HepG2 (cell line): ENCODE data around the gene TNFAIP8L3. TPM values are rescaled to one million over a fixed set of nuclear protein-coding genes. Genes with fewer than 3 reads are reported as not detected.

Experiments used
- ATAC-seq: fragments of 200-7000 bp; cut with Tn5 transposase; 3 replicates; pipeline ENCODE4 v1.9.1; 2020; ENCODE audit warnings: mild to moderate bottlenecking, moderate library complexity
- BruUV-seq: library from RNA; stranded (reverse); fragments of 400-500 nt; replicated peaks from 2 replicates; lab custom pipeline; 2021; lab: Mats Ljungman, UMichigan
- CTCF ChIA-PET: fragments of 300-600 bp; formaldehyde crosslinking; extraction: SDS; loops from one replicate; lab custom pipeline; 2021; ENCODE audit warnings: low total read pairs, inconsistent platforms, low intra/inter-chr PET ratio; lab: Yijun Ruan, JAX
- POLR2A ChIA-PET: fragments of 350-600 bp; sonication (Branson Sonifier 250); formaldehyde crosslinking; loops from one replicate; lab custom pipeline; 2020; ENCODE audit warnings: antibody characterized with exemption, inconsistent platforms; lab: Yijun Ruan, JAX
- DNase-seq: peaks from one replicate; pipeline ENCODE4 v3.0.0-alpha.2; 2015; ENCODE audit warnings: low spot score
- FAIRE-seq: peaks from 3 replicates; lab custom pipeline; 2011; peaks lifted over from hg19 to GRCh38; lab: Jason Lieb, UNC
- H2AFZ ChIP-seq: one replicate; pipeline ENCODE4 v1.6.1; 2011; ENCODE audit warnings: low read length, inconsistent platforms
- H3K27ac ChIP-seq: fragments of 300-600 bp; 3 replicates; pipeline ENCODE4 v1.8.0; 2011; ENCODE audit warnings: mixed run types, mild to moderate bottlenecking, mixed read lengths, low read length, inconsistent platforms; ENCODE audit not compliant: insufficient read depth; ENCODE audit errors: extremely low read length
- H3K27me3 ChIP-seq, 2 experiments: fragments of 200-600 bp in 1 of 2; 2 replicates in 1 of 2; 3 replicates in 1 of 2; pipeline versions ENCODE4 v1.6.0 to v1.8.0; 2011; ENCODE audit warnings: low read length in 2 of 2, mild to moderate bottlenecking in 2 of 2, moderate library complexity in 2 of 2, inconsistent platforms in 1 of 2; ENCODE audit not compliant: insufficient read depth in 2 of 2, control insufficient read depth in 1 of 2
- H3K36me3 ChIP-seq, 2 experiments: fragments of 200-600 bp in 1 of 2; replicated peaks in 1 of 2; 2 replicates in 1 of 2; 3 replicates in 1 of 2; pipeline versions ENCODE4 v1.5.1 to v1.8.0; 2011; ENCODE audit warnings: low read length in 2 of 2, inconsistent platforms in 1 of 2; ENCODE audit not compliant: insufficient read depth in 2 of 2, control insufficient read depth in 1 of 2
- H3K4me1 ChIP-seq: 2 replicates; pipeline ENCODE4 v1.5.1; 2012; ENCODE audit warnings: low read length, inconsistent platforms; ENCODE audit not compliant: insufficient read depth
- H3K4me2 ChIP-seq: 2 replicates; pipeline ENCODE4 v1.6.0; 2011; ENCODE audit warnings: low read depth, low read length, inconsistent platforms
- H3K4me3 ChIP-seq, 3 experiments: fragments of 200-600 bp in 1 of 3; sonication (generic), shearing (Covaris generic) in 1 of 3; replicated peaks in 1 of 3; 2 replicates each; pipeline ENCODE4 v1.5.1; 2011 to 2016; ENCODE audit warnings: low read length in 3 of 3, inconsistent platforms in 2 of 3, low read depth in 2 of 3, mild to moderate bottlenecking in 2 of 3, control low read depth in 1 of 3, mixed read lengths in 1 of 3; ENCODE audit not compliant: insufficient read depth in 1 of 3
- H3K79me2 ChIP-seq: one replicate; pipeline ENCODE4 v1.6.1; 2011; ENCODE audit warnings: low read length, inconsistent platforms; ENCODE audit not compliant: insufficient read depth
- H3K9ac ChIP-seq: 2 replicates; pipeline ENCODE4 v1.6.0; 2011; ENCODE audit warnings: mild to moderate bottlenecking, low read depth, low read length, inconsistent platforms; ENCODE audit not compliant: insufficient read depth
- H3K9me3 ChIP-seq: 2 replicates; pipeline ENCODE4 v1.5.1; 2012; ENCODE audit warnings: mild to moderate bottlenecking, low read length
- H4K20me1 ChIP-seq: 2 replicates; pipeline ENCODE4 v1.6.0; 2011; ENCODE audit warnings: inconsistent platforms, mild to moderate bottlenecking, low read length, moderate library complexity; ENCODE audit not compliant: insufficient read depth
- AGO2 ChIP-seq: fragments of 200-400 bp; formaldehyde crosslinking; optimal IDR thresholded peaks from 2 replicates; pipeline ENCODE3; 2017; ENCODE audit warnings: mild to moderate bottlenecking, low read depth, low read length, moderate library complexity
- ARID4A ChIP-seq: sonication (generic); formaldehyde crosslinking; IDR thresholded peaks from 2 replicates; pipeline ENCODE4 v1.5.0; 2020; ENCODE audit warnings: mild to moderate bottlenecking, missing genetic modification reagents, borderline replicate concordance
- CBX1 ChIP-seq: IDR thresholded peaks from one replicate; pipeline ENCODE4 v1.6.1; 2016; ENCODE audit warnings: antibody characterized with exemption, low read depth
- GTF3A ChIP-seq: sonication (generic); formaldehyde crosslinking; conservative IDR thresholded peaks from 2 replicates; pipeline ENCODE4 v1.4.0; 2020; ENCODE audit warnings: mild to moderate bottlenecking, missing genetic modification reagents
- IRF9 ChIP-seq: sonication (generic); formaldehyde crosslinking; IDR thresholded peaks from 2 replicates; pipeline ENCODE4 v1.8.0; 2022; ENCODE audit warnings: missing genetic modification reagents, mild to moderate bottlenecking, borderline replicate concordance
- NFE2L1 ChIP-seq: sonication (generic); formaldehyde crosslinking; IDR thresholded peaks from 2 replicates; pipeline ENCODE4 v1.4.0; 2020; ENCODE audit warnings: missing genetic modification reagents, mild to moderate bottlenecking, borderline replicate concordance
- NFYB ChIP-seq: sonication (generic); formaldehyde crosslinking; IDR thresholded peaks from 2 replicates; pipeline ENCODE4 v1.4.0; 2020; ENCODE audit warnings: missing genetic modification reagents
- REL ChIP-seq: sonication (generic); formaldehyde crosslinking; conservative IDR thresholded peaks from 2 replicates; pipeline ENCODE4 v1.8.0; 2022; ENCODE audit warnings: mild to moderate bottlenecking, missing genetic modification reagents, moderate library complexity
- RFX1 ChIP-seq: fragments of 450-650 bp; IDR thresholded peaks from 2 replicates; pipeline ENCODE4 v1.6.1; 2017
- ZFX ChIP-seq: sonication (generic); formaldehyde crosslinking; IDR thresholded peaks from 2 replicates; pipeline ENCODE4 v1.4.0; 2020; ENCODE audit warnings: mild to moderate bottlenecking, low read depth, missing genetic modification reagents, moderate library complexity
- ZNF234 ChIP-seq: sonication (generic); formaldehyde crosslinking; conservative IDR thresholded peaks from 2 replicates; pipeline ENCODE4 v1.5.1; 2020; ENCODE audit warnings: mild to moderate bottlenecking, missing genetic modification reagents
- ZNF441 ChIP-seq: sonication (generic); formaldehyde crosslinking; IDR thresholded peaks from 2 replicates; pipeline ENCODE4 v1.7.0; 2021; ENCODE audit warnings: missing genetic modification reagents, borderline replicate concordance
- ZNF605 ChIP-seq: sonication (generic); formaldehyde crosslinking; IDR thresholded peaks from 2 replicates; pipeline ENCODE4 v1.8.0; 2022; ENCODE audit warnings: mild to moderate bottlenecking, missing genetic modification reagents
- WGBS: methylation state at CpG from one replicate; pipeline ENCODE4 v1.1.6; 2017; ENCODE audit warnings: low lambda C conversion rate; 5-methylcytosine and 5-hydroxymethylcytosine counted together
- in situ Hi-C: cut with HindIII; loops from 2 replicates; pipeline ENCODE4 v1.10.0; 2017; ENCODE audit warnings: low pct_unique_long_range_greater_than_20kb; ENCODE audit not compliant: extremely low pct_ligation_motif_present
- intact Hi-C: fragments of 100-400 bp; cut with micrococcal nuclease; formaldehyde crosslinking; loops from one replicate; pipeline ENCODE4 v1.10.0; 2022; ENCODE audit not compliant: unreplicated experiment
- polyA plus RNA-seq, 8 experiments: library from polyadenylated mRNA; depleted of rRNA in 3 of 8; stranded (reverse) in 7 of 8; unstranded in 1 of 8; fragments of >200 nt; fragmentation: Illumina TruSeq in 4 of 8; extraction: Trizol in 4 of 8; gene quantifications; 2 replicates each; pipeline versions ENCODE4 v1.2.1 to v1.2.3, GENCODE V29; 2011 to 2016; ENCODE audit warnings: low read depth in 4 of 8, missing spikeins in 1 of 8, mixed read lengths in 1 of 8; ENCODE audit not compliant: insufficient read depth in 1 of 8
- total RNA-seq, 5 experiments: library from RNA; depleted of rRNA; stranded (reverse); fragments of >200 nt; fragmentation: Illumina TruSeq; extraction: Trizol; gene quantifications; 2 replicates each; pipeline ENCODE4 v1.2.3, GENCODE V29; 2016; ENCODE audit warnings: low read depth in 1 of 5

The TNFAIP8L3 gene
- total and polyA plus RNA-seq, 2 of the 13 experiments (the other 11 are each of a cell fraction or from before 2014, with no cell fraction given): 0.15 to 4.0 TPM

DNA sequence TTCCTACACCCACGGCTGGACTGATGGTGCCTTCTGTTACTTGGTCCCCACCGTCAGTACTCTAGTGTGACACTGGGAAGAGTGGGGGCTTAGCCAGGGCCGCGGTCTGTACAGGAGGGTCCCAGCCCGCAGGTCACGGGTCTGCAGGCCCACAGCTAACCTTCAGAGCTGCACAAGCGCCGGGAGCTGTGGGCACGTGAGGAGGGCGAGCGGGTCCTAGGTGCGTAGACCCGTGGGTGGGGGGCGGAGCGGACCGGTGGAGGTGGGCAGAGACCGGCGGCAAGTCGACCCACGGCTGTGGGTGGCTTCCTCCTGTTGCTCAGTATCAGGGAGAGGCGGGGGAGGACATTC lies 1.2 kb downstream of the TNFAIP8L3 start:
- Histone ChIP-seq H3K4me2 (peak overlapping the region; percentile 90), H3K79me2 (peaks cover 3% of the 10 kb centered on the region), H3K27ac (no peak overlapping the region), H4K20me1 (peaks cover 7% of the 10 kb centered on the region), H3K4me1 (peaks cover 43% of the 10 kb centered on the region), H3K4me3 (peak overlapping the region in 1 of 3 experiments; percentile 77; a peak in 1 of 6 replicates), H3K9me3 (no peaks in the 10 kb centered on the region), H3K9ac (no peak overlapping the region), H3K27me3 (no peaks in the 10 kb centered on the region), H3K36me3 (no peaks in the 10 kb centered on the region)
- WGBS: 43% methylated on average over 13 of the region's 21 CpGs
- BruUV-seq: no TSS peak
- in situ Hi-C loops: no loop called here
- ATAC-seq: peak; percentile 13
- POLR2A ChIA-PET: no interaction called here
- TF ChIP-seq ZNF441 (CRISPR knock-in tag) (no peak), NFE2L1 (CRISPR knock-in tag) (no peak), ZFX (CRISPR knock-in tag) (no peak), NFYB (CRISPR knock-in tag) (no peak), CBX1 (no peak), AGO2 (peak; percentile 6), ZNF234 (no peak), ARID4A (no peak), GTF3A (no peak), IRF9 (CRISPR knock-in tag) (no peak), REL (no peak), RFX1 (no peak), ZNF605 (CRISPR knock-in tag) (0 out of 2 replicates have a peak, but pooled peaks have one; percentile 4)
- TF ChIP-seq, all 625 proteins: peak for 2
- no peak for DNase-seq
- intact Hi-C loops: loop anchor here (5.0 kb wide), 1 partner anchor 46 kb away; no protein-coding TSS in a partner anchor
- no peak overlapping the region for H2AFZ ChIP-seq
- FAIRE-seq: no peak
- CTCF ChIA-PET: no interaction called here
